ENCODE results near the gene EIF4E2.

Gene EIF4E2

GRCh38 chr2:232597362-232598079 lies 47.0 kb downstream of the EIF4E2 start:
- DNase-seq = no peak

DNA sequence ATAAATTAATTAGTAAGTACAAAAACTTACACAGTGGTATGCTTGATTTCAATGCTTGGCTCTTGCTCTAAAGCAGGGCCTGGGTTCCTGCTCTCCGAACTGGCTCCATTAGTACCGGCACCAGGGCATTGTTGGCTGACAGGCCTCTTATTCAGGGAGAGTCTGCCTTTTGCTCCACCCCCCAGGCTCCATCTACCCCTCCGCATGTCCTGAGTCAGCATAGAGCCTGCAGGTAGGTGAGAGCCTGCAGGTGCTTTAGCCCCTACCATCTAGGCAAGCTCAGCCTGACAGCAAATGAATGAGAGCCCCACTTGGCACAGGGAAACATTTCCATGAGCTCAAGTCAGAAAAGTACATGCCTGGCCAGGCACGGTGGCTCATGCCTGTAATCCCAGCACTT lies 47.8 kb downstream of the EIF4E2 start:
- DNase-seq = no peak

- DNase-seq = no peak
Observed at GRCh38 chr2:232600053-232600773, 49.7 kb downstream of the EIF4E2 start.

- DNase-seq = no peak
Observed at GRCh38 chr2:232603283-232603682, 52.8 kb downstream of the EIF4E2 start.

DNA sequence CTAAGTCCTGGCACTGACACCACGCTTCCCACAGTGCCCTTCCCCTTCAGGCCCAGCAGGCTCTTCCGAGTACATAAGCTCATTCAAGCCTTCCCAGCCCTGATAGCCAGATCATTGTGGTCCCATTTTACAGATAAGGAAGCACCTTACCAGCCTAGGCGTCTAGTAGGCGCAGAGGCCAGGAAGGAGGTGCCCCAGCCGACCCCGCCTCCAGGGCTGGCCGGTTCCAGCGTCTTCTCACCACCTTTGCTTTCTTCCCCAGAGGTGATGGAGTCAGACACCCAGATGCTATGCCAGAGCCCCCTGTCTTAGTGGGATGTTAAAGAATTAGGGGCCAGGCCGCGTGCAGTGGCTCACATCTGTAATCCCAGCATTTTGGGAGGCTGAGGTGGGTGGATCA lies 54.0 kb downstream of the EIF4E2 start:
- DNase-seq = no peak

- DNase-seq = no peak
Observed at GRCh38 chr2:232607011-232607410, 56.5 kb downstream of the EIF4E2 start.

GRCh38 chr2:232609607-232610006 lies 59.1 kb downstream of the EIF4E2 start:
- no peak for DNase-seq

GRCh38 chr2:232610081-232610480 lies 59.6 kb downstream of the EIF4E2 start:
- no peak for DNase-seq

- no peak for DNase-seq
Observed at GRCh38 chr2:232611061-232611460, 60.6 kb downstream of the EIF4E2 start.

DNA sequence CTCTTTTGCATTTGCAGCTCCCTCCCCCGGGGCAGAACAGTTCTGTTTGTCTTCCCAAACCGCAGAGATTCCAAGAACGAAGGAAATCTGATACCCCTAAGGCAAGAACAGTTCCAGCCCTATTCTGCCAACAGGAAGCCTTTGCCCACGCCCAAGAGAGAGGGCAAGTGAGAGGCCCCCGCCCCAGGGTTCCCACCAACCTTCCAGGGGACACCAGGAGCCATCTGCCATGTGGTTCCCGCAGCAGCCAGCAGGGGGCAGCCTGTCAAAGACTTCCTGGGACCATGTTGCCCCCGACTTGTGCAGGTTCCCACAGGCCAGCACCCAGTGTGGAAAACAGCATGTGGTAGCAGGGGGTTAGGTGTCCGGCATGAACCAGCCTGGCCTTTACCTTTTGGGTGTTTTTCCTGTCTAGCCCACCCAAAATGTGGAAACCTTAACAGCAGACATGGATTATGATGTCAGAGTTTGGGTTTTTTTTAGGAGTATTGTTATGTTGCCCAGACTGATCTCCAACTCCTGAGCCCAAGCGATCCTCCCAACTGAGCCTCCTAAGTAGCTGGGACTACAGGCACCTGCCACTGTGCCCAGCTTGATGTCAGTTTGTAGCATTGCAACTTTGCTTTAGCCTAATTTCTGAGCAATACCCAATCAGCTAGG lies 61.2 kb downstream of the EIF4E2 start:
- DNase-seq = peak in 45 of 58 donors; percentile 7 to 79 (median 39)

DNA sequence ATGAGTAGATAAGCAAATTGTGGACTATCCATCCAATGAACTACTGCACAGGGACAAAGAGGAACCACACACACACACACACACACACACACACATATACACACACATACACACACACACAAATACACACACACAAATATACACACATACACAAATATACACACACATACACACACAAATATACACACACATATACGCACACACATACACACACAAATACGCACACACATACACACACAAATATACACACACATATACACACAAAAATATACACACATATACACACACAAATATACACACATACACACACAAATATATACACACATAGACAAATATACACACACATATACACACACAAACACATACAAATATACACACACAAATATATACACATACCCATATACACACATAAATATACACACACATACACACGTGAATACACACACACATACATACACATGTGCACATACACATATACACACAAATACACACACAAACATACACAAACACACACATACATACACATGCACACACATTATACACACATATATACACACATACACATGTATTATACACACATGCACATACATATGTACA lies 63.1 kb downstream of the EIF4E2 start:
- no peak for DNase-seq

DNA sequence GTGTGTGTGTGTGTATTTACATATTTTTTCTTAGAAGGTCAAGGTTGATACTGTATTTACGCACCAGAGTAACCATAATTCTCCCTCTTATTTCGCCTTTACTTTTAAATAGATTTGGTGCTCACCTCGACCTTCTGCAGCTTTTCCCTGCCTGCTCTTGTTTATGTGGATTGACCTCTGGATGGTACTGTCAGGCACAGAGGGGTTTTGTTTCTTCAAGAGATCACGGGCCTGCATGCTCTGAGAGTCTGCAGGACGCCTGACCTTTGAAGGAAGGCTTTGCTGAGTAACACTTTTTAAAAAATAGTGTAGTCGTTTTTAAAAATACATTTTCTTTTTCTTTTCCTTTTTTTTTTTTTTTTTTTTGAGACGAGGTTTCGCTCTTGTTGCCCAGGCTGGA lies 64.8 kb downstream of the EIF4E2 start:
- no peak for DNase-seq
